HG02610 (cell line): ENCODE results near the gene SCML2.
"Not testable (repeated sequence)": the region's sequence is repeated elsewhere in the genome, so short reads cannot be mapped to it uniquely, and the experiment has no call there.

Experiments used
- ATAC-seq: cut with Tn5 transposase; IDR thresholded peaks from one replicate; pipeline ENCODE4 v1.9.1; 2021; ENCODE audit warnings: mild to moderate bottlenecking, moderate library complexity; ENCODE audit not compliant: unreplicated experiment

SCML2 gene

DNA sequence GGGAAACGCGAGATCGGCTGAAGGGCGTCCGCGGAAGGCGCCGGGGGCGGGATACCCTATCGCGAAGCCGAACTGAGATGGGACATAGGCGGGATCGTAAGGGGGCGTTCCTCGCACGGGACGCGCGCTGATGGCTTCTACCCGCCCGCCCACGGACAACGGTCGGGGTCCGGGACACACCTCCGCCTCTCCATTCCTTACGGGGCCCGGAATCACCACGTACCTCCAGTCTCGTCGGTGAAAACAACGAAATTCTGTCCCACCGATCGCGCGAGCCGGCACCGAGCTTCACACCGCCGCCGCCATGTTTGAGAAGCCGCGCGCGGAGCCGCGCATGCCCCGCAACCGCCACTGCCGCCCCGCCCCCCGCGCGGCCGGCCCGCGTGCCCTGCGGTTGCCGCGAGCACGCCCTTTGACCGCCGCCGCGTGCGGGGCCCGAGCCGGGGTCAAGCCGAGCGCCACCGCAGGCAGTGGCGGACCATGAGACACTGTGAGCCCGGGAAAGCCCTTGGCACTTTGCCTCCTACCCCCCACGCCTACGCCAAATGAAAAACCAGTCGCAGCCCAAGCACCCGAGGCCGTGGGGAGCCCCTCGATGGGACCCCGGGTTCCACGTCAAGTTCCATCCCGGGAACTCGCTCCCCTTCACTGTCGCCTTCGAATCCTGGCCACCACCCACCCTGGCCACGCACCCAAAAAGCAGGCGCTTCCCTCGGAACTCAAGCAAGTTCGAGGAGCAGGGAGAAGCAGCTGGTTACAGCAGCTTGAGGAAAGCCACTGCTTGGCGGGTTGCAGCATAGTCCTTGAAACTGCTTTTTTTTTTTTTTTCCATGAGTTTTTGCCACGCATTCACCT, at the start of gene SCML2:
Gene SCML2, minus strand, starts transcription at position 320 of the 855 bp plus-strand sequence. CDS start 20,617 bp downstream, outside the sequence.
- ATAC-seq = no peak

DNA sequence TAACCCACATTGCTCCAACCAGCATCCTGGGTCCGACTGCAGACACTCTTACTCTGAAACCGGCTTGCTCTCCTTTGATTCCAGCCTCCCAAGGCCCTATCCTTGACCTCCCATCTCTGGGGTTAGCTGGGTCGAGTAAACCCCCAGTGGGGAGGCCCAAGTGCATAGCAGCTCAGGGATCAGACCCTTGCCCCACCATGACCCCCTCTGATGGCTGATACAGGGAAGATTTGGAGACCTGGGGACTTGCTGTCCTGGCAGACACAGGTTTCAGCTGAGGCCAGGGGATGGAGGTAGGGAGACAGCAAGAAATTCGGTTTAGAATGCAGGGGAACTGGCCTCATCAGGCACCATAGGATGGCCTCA, 47.3 kb upstream of the SCML2 start:
- ATAC-seq = no peak

DNA sequence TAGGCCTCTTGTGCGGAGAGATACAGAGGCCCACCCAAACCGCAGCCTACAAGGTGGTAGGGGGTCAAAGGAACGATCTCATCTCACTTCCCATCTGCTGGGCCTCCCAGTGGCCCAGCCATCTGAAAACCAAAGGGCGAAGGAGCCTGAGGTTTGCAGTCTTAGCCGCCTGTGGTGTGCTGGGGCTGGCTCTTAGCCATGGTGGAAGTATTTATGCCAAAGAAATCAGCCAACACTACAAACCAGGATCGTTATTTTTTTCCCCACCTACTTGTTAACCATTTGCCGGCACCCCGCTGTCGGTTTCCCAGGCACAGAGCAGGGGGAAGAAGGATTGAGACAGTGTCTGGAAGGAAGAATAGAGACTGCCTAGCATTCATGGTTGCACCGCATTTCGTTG, 40.0 kb upstream of the SCML2 start:
- ATAC-seq = no peak

- ATAC-seq = no peak
These were observed 36.6 kb upstream of the SCML2 start for GRCh38 chrX:18390941-18391538.

- ATAC-seq = no peak
These were observed 35.5 kb upstream of the SCML2 start for GRCh38 chrX:18389966-18390365.

DNA sequence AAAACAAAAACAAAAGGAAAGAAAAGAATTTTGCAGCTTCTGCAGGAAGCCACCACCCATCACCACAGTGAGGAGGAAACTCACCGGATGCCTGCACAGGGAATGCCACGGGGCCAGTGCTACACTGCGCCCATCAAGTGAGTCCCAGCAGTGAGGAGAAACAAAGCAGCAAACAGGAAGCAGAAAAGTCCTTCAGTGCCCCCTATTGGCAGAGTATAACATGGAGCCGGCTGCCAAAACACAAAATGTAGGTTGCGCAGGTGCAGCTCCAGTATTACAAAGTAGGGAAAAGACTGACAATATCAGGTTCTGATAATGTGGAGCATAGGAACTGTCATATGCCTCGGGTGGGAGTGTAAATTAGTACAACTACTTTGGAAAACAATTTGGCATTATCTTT, 23.3 kb upstream of the SCML2 start:
- ATAC-seq = no peak

GRCh38 chrX:18375131-18375805, 20.8 kb upstream of the SCML2 start:
- ATAC-seq = not testable (repeated sequence)

DNA sequence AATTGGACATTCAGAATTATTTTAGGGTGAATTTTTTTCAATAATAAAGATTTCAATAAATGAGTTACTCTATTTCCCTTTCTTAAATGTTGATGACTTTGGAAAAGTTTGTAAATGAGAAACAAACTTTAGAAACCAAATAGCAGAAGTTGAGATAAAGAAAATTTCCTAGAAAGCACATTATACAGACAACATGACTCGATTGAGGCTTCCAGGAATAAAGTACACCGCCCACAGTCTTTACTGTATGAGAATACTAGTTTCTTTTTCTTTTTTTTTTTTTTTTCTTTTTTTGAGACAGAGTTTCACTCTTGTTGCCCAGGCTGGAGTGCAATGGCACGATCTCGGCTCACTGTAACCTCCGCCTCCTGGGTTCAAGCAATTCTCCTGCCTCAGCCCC, 14.6 kb upstream of the SCML2 start:
- not testable (repeated sequence) for ATAC-seq

DNA sequence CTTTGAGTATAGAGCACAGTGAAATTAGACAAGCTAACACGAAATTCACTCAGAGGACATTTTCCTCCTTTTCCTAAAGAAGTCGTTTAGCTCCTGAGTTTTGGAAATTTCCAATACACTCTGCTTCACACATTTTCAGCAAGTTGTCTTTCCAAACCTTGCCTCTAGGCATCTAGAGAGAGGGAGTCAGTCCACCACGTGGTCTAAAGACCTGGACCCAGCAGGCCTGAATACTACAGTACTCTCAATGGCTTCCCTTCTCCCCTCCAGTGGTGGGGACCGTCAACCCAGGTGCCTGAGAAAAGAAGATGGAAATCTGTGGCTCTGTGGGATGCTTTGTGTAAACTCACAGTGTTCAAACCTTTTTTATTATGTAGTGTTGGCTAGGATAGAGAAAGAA, 13.9 kb upstream of the SCML2 start:
- ATAC-seq = no peak

- ATAC-seq = no peak
These were observed 6.4 kb upstream of the SCML2 start for GRCh38 chrX:18360867-18361266.

GRCh38 chrX:18353931-18354368, 538 bp downstream of the SCML2 start:
- no peak for ATAC-seq

- no peak for ATAC-seq
These were observed 2.7 kb downstream of the SCML2 start for GRCh38 chrX:18351784-18352183.

DNA sequence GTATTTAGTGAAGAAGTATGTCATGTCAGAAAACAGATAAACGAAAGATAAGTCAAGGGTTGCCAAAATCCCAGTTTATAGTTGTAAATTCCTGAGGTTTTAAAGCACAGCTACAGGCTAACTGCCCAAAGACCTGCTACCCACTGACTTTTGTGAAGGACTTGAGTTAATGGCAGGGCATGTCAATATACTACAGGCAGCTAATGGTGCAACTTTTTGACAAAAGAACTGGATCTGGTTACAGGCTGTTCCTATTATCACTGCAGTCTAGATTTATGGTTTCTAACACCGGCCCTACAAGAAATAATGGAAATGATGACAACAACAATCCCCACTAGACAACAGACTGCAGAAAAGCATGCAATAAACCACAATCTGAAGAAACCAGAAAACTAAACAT, 6.4 kb downstream of the SCML2 start:
- ATAC-seq = no peak

GRCh38 chrX:18309401-18309800, 45.1 kb downstream of the SCML2 start:
- ATAC-seq = no peak

GRCh38 chrX:18297251-18297650, 57.2 kb downstream of the SCML2 start:
- ATAC-seq = no peak

GRCh38 chrX:18294893-18295292, 59.6 kb downstream of the SCML2 start:
- no peak for ATAC-seq

DNA sequence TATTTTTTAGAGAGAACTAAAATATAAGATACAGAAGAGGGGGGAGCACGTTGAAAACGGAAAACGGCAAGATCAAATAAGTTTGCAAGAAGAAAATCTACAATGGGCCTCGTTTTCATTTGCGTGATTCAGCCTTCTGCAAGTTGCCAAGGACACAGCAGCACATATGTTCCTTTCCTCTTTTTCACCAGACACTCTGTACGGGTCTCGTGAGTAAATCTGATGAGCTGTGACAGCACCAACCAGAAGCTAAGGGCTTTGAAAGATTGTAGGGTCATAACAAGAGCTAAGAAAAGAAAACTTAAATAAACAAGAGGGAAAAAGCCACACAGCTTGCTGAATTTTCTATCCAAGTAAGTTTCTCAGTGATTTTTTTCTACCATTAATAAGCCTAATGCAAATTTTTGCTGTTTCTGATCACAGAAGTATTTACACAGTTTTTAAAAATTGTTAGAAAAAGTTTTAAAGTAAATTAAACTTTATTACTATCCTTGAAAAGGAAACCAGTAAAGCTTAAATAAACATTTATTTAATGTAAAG, 63.4 kb downstream of the SCML2 start:
- ATAC-seq = no peak

DNA sequence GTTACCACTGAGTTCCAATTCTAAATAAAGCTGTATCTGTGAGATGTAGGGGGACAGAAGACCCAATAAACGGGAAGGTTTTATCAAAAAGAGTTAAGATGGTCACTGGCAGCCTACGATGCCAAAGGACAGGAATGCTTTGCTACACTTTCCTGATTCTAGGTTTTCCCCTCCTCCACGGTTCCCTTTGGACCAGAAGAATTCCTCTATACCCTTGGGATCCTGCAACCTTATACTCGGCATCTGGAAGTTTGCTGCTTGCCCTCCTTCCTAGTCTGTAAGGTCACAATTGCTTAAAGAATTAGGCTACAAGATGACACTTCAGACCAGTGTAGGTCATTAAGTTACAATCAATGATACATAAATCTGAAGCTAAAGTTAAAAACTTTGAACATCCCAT, 64.3 kb downstream of the SCML2 start:
- no peak for ATAC-seq

- no peak for ATAC-seq
These were observed 65.8 kb downstream of the SCML2 start for GRCh38 chrX:18288716-18289115.

- no peak for ATAC-seq
These were observed 68.1 kb downstream of the SCML2 start for GRCh38 chrX:18286322-18286831.

- ATAC-seq = no peak
These were observed 76.0 kb downstream of the SCML2 start for GRCh38 chrX:18278449-18278848.
